Trophoblast cell (in vitro differentiated cells and primary cell): ENCODE results near the gene RFC2.

ENCODE experiments used
- DNase-seq, 2 donors: peaks; one replicate each; pipeline ENCODE4 v3.0.0-alpha.2; 2016
- H2AFZ ChIP-seq: 2 replicates; pipeline ENCODE4 v1.6.1; 2013; ENCODE audit warnings: low read length, moderate library complexity, mild to moderate bottlenecking; ENCODE audit not compliant: insufficient read depth, poor library complexity
- H2AK5ac ChIP-seq: 2 replicates; pipeline ENCODE4 v1.6.1; 2013; ENCODE audit warnings: mild to moderate bottlenecking, low read length
- H2BK120ac ChIP-seq: 2 replicates; pipeline ENCODE4 v1.6.1; 2013; ENCODE audit warnings: low read length, mild to moderate bottlenecking, moderate library complexity; ENCODE audit not compliant: insufficient read depth, poor library complexity
- H2BK12ac ChIP-seq: 2 replicates; pipeline ENCODE4 v1.6.1; 2013; ENCODE audit warnings: mild to moderate bottlenecking, low read length, moderate library complexity
- H2BK5ac ChIP-seq: 2 replicates; pipeline ENCODE4 v1.6.1; 2013; ENCODE audit warnings: low read length, low read depth, moderate library complexity, mild to moderate bottlenecking; ENCODE audit not compliant: poor library complexity
- H3K14ac ChIP-seq: 2 replicates; pipeline ENCODE4 v1.6.1; 2013; ENCODE audit warnings: mild to moderate bottlenecking, low read length
- H3K18ac ChIP-seq: 2 replicates; pipeline ENCODE4 v1.6.1; 2013; ENCODE audit warnings: mild to moderate bottlenecking, low read length
- H3K23ac ChIP-seq: 2 replicates; pipeline ENCODE4 v1.6.1; 2013; ENCODE audit warnings: low read length
- H3K27ac ChIP-seq: 2 replicates; pipeline ENCODE4 v1.5.1; 2013; ENCODE audit warnings: low read depth, mild to moderate bottlenecking, inconsistent platforms, low read length, moderate library complexity
- H3K27me3 ChIP-seq: 2 replicates; pipeline ENCODE4 v1.6.1; 2013; ENCODE audit warnings: inconsistent platforms, mild to moderate bottlenecking, low read length, moderate library complexity; ENCODE audit not compliant: insufficient read depth
- H3K36me3 ChIP-seq, 2 experiments: 1 replicate in 1 of 2; 2 replicates in 1 of 2; pipeline ENCODE4 v1.6.1; 2013; ENCODE audit warnings: low read length in 2 of 2, mild to moderate bottlenecking in 2 of 2, moderate library complexity in 1 of 2; ENCODE audit not compliant: insufficient read depth in 2 of 2, control insufficient read depth in 1 of 2
- H3K4ac ChIP-seq: 2 replicates; pipeline ENCODE4 v1.6.1; 2013; ENCODE audit warnings: low read depth, mild to moderate bottlenecking, low read length, moderate library complexity
- H3K4me1 ChIP-seq, 2 experiments: 1 replicate in 1 of 2; 2 replicates in 1 of 2; pipeline ENCODE4 v1.6.1; 2013; ENCODE audit warnings: low read length in 2 of 2, mild to moderate bottlenecking in 2 of 2, moderate library complexity in 1 of 2; ENCODE audit not compliant: insufficient read depth in 2 of 2, control insufficient read depth in 1 of 2
- H3K4me2 ChIP-seq: 2 replicates; pipeline ENCODE4 v1.6.1; 2013; ENCODE audit warnings: inconsistent platforms, mild to moderate bottlenecking, low read length, moderate library complexity
- H3K4me3 ChIP-seq: 2 replicates; pipeline ENCODE4 v1.5.1; 2013; ENCODE audit warnings: mild to moderate bottlenecking, low read depth, low read length, inconsistent platforms
- H3K79me1 ChIP-seq: one replicate; pipeline ENCODE4 v1.6.1; 2013; ENCODE audit warnings: low read length
- H3K79me2 ChIP-seq: 2 replicates; pipeline ENCODE4 v1.6.1; 2013; ENCODE audit warnings: low read length, mild to moderate bottlenecking; ENCODE audit not compliant: control insufficient read depth, insufficient read depth, poor library complexity
- H3K9ac ChIP-seq: 2 replicates; pipeline ENCODE4 v1.6.1; 2013; ENCODE audit warnings: mild to moderate bottlenecking, low read length
- H3K9me3 ChIP-seq: 2 replicates; pipeline ENCODE4 v1.6.1; 2013; ENCODE audit warnings: low read depth, mild to moderate bottlenecking, control low read depth, inconsistent platforms, low read length; ENCODE audit not compliant: insufficient read depth
- H4K12ac ChIP-seq: 2 replicates; pipeline ENCODE4 v1.6.1; 2013; ENCODE audit warnings: low read depth, mild to moderate bottlenecking, low read length, moderate library complexity
- H4K8ac ChIP-seq: 2 replicates; pipeline ENCODE4 v1.6.1; 2013; ENCODE audit warnings: low read depth, mild to moderate bottlenecking, low read length, moderate library complexity
- H4K91ac ChIP-seq: one replicate; pipeline ENCODE4 v1.6.1; 2013; ENCODE audit warnings: low read depth, mild to moderate bottlenecking, low read length, moderate library complexity
- WGBS: extraction: QIAGEN DNeasy Blood & Tissue Kit; methylation state at CpG from one replicate; pipeline ENCODE4 v1.1.7; 2013; ENCODE audit warnings: missing lambda C conversion rate; ENCODE audit not compliant: insufficient read length, insufficient coverage; ENCODE audit errors: extremely low coverage; 5-methylcytosine and 5-hydroxymethylcytosine counted together

RFC2 gene

DNA sequence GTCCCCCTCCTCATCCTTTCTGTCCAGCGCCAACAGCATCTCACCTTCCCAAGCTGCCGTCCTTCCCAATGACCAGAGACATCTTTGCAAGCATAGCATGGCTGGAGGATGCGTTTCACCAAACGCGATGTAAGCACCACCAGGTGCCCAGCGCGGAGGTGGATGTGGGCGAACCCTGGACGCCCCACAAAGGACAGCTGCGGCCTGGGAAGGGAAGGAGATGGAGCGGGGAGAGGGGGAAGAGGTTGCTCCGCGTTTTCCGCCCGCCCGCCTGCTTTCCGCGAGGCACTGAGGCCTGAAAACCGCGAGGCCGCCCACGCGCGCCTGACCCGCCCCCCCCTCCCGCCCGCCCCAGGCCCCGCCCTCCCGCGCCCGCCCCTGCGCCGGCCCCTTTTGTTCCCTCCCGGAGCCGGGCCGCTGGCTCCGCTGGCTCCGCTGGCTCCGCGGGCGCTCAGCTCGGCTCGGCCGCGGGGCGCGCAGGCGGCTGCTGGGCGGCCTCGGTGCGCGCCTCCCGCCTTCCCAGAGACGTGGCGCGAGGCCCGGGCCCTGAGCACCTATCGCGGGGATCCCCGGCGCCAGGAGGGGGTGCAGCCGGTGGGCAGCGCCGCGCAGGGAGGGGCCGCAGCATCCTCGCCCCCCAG lies 34.9 kb upstream of the RFC2 start, which contains the start of gene CLIP2:
CLIP2 (plus strand) TSS at position 390 of the 641 bp plus-strand sequence. CDS start 28,140 bp downstream, outside the sequence.
- H3K27ac ChIP-seq = no peak within 1 kb of the TSS
- peak within 1 kb of the TSS; percentile 67 for H3K9ac ChIP-seq
- H4K8ac ChIP-seq = peak within 1 kb of the TSS; percentile 72
- peak within 1 kb of the TSS; percentile 76 for H2AFZ ChIP-seq
- peak; percentile 38 to 81 for DNase-seq
- H3K18ac ChIP-seq = peak within 1 kb of the TSS; percentile 77
- peak within 1 kb of the TSS; percentile 48 for H2BK120ac ChIP-seq
- H3K79me2 ChIP-seq = no peaks in the 10 kb centered on the region
- H2BK12ac ChIP-seq = peak within 1 kb of the TSS; percentile 31
- peak within 1 kb of the TSS; percentile 84 for H4K91ac ChIP-seq
- peak within 1 kb of the TSS; percentile 83 for H3K4me3 ChIP-seq
- H3K4me1 ChIP-seq = peaks cover 13 to 16% of the 10 kb centered on the region in 2 experiments
- H3K27me3 ChIP-seq = peaks cover 15% of the 10 kb centered on the region
- H4K12ac ChIP-seq = no peak within 1 kb of the TSS
- peaks cover 3% of the 10 kb centered on the region for H3K79me1 ChIP-seq
- no peak within 1 kb of the TSS for H3K4ac ChIP-seq
- no CpG with 5 or more reads among the region's 67 CpGs for WGBS
- H3K23ac ChIP-seq = no peak within 1 kb of the TSS
- H3K9me3 ChIP-seq = no peaks in the 10 kb centered on the region
- no peak within 1 kb of the TSS for H2AK5ac ChIP-seq
- H3K36me3 ChIP-seq = no peaks in the 10 kb centered on the region
- peak within 1 kb of the TSS; percentile 87 for H3K4me2 ChIP-seq
- peak within 1 kb of the TSS; percentile 63 for H3K14ac ChIP-seq
- H2BK5ac ChIP-seq = no peak within 1 kb of the TSS

DNA sequence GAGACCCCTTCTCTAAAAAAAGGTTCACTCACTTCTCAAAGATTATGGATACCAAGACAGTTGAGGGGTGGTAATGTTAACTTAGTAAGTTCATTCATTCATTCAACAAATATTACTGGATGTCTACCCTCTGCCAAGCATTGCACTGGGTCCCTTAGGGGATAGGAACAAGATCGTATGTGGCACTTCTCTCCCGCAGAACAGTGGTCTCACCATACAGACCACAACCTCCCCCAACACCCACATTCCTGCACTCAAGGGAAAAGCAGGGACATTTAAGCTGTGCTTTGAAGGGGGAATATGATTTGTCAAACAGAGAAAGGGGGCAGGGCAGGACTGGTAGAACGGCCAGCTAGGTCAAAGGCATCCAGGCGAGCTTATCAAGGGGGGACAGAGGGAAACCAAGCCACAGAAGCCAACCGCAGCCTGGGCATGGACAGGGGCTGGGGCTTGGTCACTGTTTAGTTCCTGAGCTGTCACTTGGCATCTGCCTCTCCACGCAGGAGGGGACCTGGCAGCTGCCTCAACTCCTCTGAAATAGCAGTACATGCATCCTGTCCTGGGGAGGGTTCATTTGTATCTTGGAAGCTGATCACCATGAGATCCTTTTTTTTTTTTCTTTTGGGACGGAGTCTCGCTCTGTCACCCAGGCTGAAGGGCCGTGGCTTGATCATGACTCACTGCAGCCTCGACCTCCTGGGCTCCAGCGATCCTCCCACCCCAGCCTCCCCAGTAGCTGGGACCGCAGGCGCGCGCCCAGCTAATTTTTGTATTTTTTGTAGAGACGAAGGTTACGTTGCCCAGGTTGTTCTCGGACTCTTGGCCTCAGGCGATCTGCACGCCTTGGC lies 34.1 kb upstream of the RFC2 start:
- Histone ChIP-seq H2AFZ (no peak overlapping the region), H3K9ac (no peak overlapping the region)

DNA sequence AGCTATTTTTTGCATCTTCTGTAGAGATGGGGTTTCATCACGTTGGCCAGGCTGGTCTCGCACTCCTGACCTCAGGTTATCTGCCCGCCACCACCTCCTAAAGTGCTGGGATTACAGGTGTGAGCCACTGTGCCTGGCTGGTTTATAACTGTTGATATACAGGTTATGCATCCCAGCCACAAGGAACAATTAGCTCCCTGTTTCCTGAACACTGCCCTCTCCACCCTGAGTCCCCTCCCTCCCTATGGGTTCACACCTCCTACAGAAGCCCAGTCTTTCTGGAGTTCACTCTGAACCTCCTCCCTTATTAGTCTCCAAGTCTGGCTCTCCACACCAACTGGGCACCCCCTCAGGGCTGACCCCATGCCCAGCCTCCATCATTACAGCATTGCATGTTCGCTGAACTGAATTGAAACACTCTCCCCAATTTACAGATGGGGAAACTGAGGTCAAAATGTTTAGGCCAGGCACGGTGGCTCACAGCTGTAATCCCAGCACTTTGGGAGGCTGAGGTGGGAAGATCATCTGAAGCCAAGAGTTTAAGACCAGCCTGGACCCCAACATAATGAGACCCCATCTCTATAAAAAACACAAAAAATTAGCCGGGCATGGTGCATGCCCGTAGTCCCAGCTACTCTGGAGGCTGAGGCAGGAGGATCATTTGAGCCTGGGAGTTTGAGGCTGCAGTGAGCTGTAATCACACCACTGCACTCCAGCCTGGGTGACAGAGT lies 33.3 kb upstream of the RFC2 start:
- H3K14ac ChIP-seq = no peak overlapping the region
- H3K36me3 ChIP-seq = no peaks in the 10 kb centered on the region
- no peak overlapping the region for H3K4ac ChIP-seq
- no peak overlapping the region for H3K4me3 ChIP-seq
- no peak overlapping the region for H2AFZ ChIP-seq
- no peak overlapping the region for H2BK120ac ChIP-seq
- H3K23ac ChIP-seq = no peak overlapping the region
- H3K79me2 ChIP-seq = no peaks in the 10 kb centered on the region
- peaks cover 3% of the 10 kb centered on the region for H3K79me1 ChIP-seq
- no peaks in the 10 kb centered on the region for H3K9me3 ChIP-seq
- H2BK12ac ChIP-seq = no peak overlapping the region
- H3K27me3 ChIP-seq = peaks cover 15% of the 10 kb centered on the region
- no peak overlapping the region for H4K8ac ChIP-seq
- whole genome bisulfite sequencing = no CpG with 5 or more reads among the region's 7 CpGs
- no peak overlapping the region for H3K4me2 ChIP-seq
- H2BK5ac ChIP-seq = no peak overlapping the region
- H4K91ac ChIP-seq = no peak overlapping the region
- no peak for DNase-seq
- H2AK5ac ChIP-seq = no peak overlapping the region
- no peak overlapping the region for H4K12ac ChIP-seq
- peaks cover 13 to 16% of the 10 kb centered on the region in 2 experiments for H3K4me1 ChIP-seq
- no peak overlapping the region for H3K9ac ChIP-seq
- H3K18ac ChIP-seq = no peak overlapping the region
- no peak overlapping the region for H3K27ac ChIP-seq

More for the DNA sequence above, 34.1 kb upstream of the RFC2 start:
- DNase-seq = peak; percentile 74 to 86
- H2AK5ac ChIP-seq = no peak overlapping the region
- no peak overlapping the region for H2BK12ac ChIP-seq
- no peak overlapping the region for H3K23ac ChIP-seq
- H3K9me3 ChIP-seq = no peaks in the 10 kb centered on the region
- H2BK5ac ChIP-seq = no peak overlapping the region
- H4K8ac ChIP-seq = no peak overlapping the region
- H3K4me3 ChIP-seq = no peak overlapping the region
- no peak overlapping the region for H3K14ac ChIP-seq
- no peak overlapping the region for H3K27ac ChIP-seq
- no peak overlapping the region for H4K91ac ChIP-seq
- no CpG with 5 or more reads among the region's 20 CpGs for WGBS
- peaks cover 13 to 16% of the 10 kb centered on the region in 2 experiments for H3K4me1 ChIP-seq
- H4K12ac ChIP-seq = no peak overlapping the region
- peaks cover 3% of the 10 kb centered on the region for H3K79me1 ChIP-seq
- H3K27me3 ChIP-seq = peaks cover 15% of the 10 kb centered on the region
- H2BK120ac ChIP-seq = no peak overlapping the region
- H3K4ac ChIP-seq = no peak overlapping the region
- H3K18ac ChIP-seq = no peak overlapping the region
- H3K4me2 ChIP-seq = peak overlapping the region; percentile 57
- H3K36me3 ChIP-seq = no peaks in the 10 kb centered on the region
- no peaks in the 10 kb centered on the region for H3K79me2 ChIP-seq

DNA sequence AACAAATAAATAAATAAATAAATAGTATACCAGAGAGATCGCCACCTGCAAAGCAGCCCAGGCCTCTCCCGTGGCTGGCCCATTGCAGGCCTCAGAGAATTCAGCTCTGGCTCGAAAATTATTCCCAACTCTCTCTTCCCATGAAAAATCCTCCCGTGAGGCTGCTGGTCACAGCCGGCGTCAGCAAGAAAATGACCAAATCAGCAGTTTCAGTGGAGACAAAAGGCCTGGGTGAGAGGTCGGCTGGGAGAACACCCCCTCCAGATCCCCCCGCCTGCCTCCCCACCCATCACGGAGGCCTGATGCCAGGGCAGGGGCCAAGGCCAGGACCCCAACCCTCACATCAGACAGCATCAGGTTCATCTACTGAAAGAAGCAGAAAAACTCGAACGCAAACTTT lies 31.9 kb upstream of the RFC2 start:
- Histone ChIP-seq H3K4me2 (no peak overlapping the region), H3K27ac (no peak overlapping the region), H3K79me2 (no peaks in the 10 kb centered on the region), H3K27me3 (peaks cover 14% of the 10 kb centered on the region), H3K9me3 (no peaks in the 10 kb centered on the region), H2AFZ (no peak overlapping the region), H3K23ac (no peak overlapping the region), H4K12ac (no peak overlapping the region), H3K36me3 (no peaks in the 10 kb centered on the region), H3K18ac (no peak overlapping the region), H2AK5ac (no peak overlapping the region), H3K4me1 (peaks cover 13 to 16% of the 10 kb centered on the region in 2 experiments), H4K91ac (no peak overlapping the region), H3K79me1 (peaks cover 3% of the 10 kb centered on the region), H2BK5ac (no peak overlapping the region), H3K4ac (no peak overlapping the region), H2BK12ac (no peak overlapping the region), H2BK120ac (no peak overlapping the region), H3K4me3 (no peak overlapping the region), H4K8ac (no peak overlapping the region), H3K14ac (no peak overlapping the region), H3K9ac (no peak overlapping the region)
- no peak for DNase-seq
- no CpG with 5 or more reads among the region's 11 CpGs for WGBS
